ENCODE results near the gene MGMT.

MGMT gene

DNA sequence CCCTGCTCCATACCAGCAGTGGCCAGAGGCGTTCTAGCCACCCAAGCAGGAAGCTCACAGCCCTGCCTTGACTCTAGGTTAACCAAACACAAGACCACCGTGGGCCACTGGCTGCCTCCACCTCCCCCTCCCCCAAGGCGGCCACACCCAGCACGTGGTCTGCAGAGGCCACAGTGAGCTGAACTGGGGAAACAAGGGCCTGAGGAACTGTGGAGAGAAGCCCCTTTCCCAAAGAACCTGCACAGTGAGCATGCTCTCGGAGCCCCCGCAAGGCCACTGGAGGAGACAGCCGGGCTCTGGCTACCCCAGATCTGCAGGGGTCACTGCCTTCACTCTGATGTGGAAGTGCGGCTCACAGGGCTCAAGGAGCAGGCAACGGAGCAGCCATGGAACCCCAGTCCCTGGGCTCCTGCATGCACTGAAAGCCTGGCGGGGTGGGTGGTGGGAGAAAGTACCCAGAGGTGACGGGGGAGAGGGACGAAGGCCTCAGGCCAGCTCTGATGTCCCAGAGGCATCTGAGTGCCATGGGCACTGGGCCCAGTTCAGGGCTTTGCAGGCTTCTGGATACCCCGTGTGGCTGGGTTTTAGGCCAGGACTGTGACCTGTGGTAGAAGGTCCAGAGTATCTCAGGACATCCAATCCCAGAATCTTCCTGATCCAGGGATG, 307.8 kb downstream of the MGMT start:
- DNase-seq (ENCODE audit: low read depth): no peak

GRCh38 chr10:129775681-129776080, 308.6 kb downstream of the MGMT start:
- no peak for DNase-seq (ENCODE audit: low read depth)

DNA sequence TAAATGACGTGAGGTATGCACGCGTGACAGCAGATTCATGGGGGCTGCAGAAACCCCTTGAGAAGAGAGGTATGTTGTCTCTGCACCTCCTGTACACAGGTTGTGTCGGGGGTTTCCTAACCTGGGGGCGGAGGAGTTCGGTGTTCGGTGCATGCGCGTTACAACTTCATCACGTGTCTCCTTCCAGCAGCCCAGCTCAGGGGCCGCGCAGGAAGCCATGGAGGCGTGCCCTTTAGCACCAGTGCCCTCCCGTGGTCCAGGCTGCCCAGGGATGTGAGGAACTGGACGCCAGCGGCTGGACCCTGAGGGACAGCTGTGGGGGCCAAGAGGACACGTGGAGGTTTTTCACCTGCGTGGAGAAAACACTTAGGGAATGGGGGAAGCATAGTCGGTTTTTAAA, 310.6 kb downstream of the MGMT start:
- no peak for DNase-seq (ENCODE audit: low read depth)

DNA sequence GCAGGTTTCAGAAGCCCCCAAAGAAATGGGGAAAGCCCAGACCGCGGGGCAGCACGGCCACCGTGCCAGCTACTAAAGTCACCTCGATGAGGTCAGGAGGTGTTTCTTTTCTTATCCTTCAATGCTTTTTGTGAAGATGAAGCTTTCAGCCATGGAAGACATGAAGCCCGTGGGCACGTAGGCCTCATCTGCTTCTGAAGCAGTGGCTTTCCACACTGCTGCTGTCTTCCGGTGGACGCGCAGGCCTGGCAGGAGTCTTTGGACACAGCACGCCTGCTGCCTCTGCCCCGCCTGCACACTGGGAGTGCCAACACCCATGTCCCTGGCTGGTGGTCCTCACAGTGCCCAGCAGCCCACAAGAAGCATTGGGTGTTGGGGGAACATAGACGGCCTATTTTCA, 311.5 kb downstream of the MGMT start:
- no peak for DNase-seq (ENCODE audit: low read depth)

GRCh38 chr10:129779126-129780111, 312.4 kb downstream of the MGMT start:
- DNase-seq (ENCODE audit: low read depth): no peak

- no peak for DNase-seq (ENCODE audit: low read depth)
Measured at GRCh38 chr10:129780198-129780597, 313.2 kb downstream of the MGMT start.

GRCh38 chr10:129780901-129781795, 314.1 kb downstream of the MGMT start:
- no peak for DNase-seq (ENCODE audit: low read depth)

DNA sequence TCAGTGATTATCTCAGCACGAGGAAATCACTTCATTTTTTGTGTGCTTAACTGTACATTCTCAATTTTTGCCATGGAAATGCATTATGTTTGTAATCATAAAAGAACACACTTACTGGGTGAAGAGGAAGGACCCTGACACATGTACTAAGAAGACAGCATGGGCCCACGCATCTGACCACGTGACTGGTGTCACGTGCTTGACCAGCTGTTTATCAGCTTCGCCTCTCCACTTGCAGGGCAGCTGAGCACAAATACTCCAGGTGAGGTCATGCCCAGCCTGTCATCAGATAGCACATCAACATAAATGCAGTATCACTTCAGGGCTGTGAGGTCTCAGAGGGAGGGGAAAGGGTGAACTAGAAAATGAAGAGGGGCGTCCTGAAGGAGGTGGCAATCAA, 317.2 kb downstream of the MGMT start:
- DNase-seq (ENCODE audit: low read depth): no peak

- no peak for DNase-seq (ENCODE audit: low read depth)
Measured at GRCh38 chr10:129784891-129785290, 317.9 kb downstream of the MGMT start.

DNA sequence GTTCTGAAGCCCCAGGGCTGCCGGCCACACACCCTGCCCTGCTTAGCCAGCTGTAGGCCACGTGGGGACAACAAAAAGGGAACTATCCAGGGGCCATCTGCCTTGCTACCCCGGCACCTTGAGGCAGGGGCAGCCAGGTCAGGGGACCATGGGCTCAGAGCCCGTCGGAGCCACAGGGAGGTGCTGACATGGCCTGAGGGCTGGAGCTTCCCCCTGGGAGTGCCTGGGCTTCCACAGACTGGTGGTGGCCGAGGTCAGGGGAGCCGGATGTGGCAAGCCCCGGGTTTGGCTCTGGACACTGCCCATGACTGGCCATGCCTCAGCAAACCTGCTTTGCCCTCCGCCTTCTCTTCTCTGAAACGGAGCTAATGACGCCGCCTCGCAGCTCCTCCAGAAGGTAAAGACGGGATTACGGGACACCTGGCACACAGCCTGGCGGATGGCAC, 318.5 kb downstream of the MGMT start:
- DNase-seq (ENCODE audit: low read depth): no peak

DNA sequence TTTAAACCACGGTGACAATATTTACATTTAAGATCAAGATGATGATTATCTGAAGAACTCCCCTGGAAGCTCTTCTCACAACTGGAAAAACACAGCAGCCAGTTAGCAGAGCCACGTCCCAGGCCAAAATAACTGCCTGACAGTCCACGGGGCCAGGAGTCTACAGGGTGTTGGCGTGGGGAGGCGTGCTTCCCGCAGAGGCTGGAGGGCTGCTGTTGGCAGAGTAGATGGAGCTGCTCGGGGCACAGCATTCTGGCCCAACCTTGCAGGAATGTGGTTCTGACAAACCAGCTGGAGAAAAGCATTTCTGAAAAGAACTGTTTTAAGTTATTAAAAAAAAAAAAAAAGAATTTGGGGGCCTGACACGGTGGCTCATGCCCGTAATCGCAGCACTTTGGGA, 319.2 kb downstream of the MGMT start:
- no peak for DNase-seq (ENCODE audit: low read depth)

GRCh38 chr10:129787557-129787956, 320.5 kb downstream of the MGMT start:
- DNase-seq (ENCODE audit: low read depth): no peak

DNA sequence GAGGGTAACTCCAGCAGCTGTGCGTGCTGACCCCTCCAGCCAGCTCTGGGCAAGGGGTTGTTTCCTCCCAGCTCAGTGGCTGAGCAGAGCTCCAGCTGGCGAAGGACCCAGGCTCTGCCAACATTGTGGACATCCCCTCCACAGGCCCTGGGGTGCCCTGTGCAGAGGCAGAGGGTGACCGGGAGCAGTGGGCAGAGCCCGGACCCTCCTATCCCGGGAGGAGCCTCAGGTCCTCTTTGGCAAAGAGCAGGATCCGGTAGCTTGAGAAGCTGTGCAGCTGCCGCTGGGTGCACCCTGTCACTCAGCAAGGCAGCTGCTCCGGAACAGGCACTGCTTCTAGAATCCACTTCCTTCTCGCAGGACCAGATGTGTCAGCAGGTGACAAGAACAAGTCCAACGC, 321.2 kb downstream of the MGMT start:
- no peak for DNase-seq (ENCODE audit: low read depth)

GRCh38 chr10:129790715-129791446, 323.8 kb downstream of the MGMT start:
- no peak for DNase-seq (ENCODE audit: low read depth)

- DNase-seq (ENCODE audit: low read depth): no peak
Measured at GRCh38 chr10:129792141-129792540, 325.1 kb downstream of the MGMT start.

GRCh38 chr10:129792864-129793263, 325.8 kb downstream of the MGMT start:
- no peak for DNase-seq (ENCODE audit: low read depth)

GRCh38 chr10:129793479-129793878, 326.4 kb downstream of the MGMT start:
- no peak for DNase-seq (ENCODE audit: low read depth)

- DNase-seq (ENCODE audit: low read depth): no peak
Measured at GRCh38 chr10:129793996-129794395, 327.0 kb downstream of the MGMT start.

DNA sequence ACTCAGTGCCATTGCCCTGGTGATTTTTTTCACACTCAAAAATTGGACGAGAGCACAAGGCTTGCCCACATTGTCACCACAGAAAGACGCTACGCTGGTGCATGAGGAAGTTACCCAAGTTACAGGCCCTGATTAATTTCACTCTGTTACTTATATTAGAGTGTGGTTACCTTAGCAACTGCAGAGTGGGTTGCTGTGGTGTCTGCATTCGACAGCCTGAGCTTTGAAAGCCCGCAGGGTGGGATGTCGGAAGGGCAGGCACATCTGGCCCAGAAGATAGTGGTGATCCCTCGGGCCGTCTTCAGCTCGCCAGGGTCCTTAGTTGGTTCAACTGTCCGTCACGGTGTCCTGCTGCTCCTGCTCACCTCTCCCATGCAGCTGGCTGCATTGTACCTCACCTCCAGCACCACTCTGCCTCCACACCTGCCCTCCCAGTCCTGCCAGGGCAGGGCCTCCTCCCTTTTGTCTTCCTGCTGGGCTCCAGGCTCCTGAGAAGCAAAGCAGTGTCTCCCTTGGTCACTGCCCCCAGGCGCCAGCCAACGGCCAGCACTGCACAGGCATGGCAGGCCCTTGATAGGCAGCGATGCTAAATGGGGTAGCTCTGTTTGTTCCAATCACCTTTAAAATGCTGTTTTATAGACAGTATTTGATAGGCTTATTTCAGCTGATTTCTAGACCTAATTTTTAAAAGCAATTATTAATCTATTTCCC, 329.8 kb downstream of the MGMT start:
- DNase-seq (ENCODE audit: low read depth): no peak

DNA sequence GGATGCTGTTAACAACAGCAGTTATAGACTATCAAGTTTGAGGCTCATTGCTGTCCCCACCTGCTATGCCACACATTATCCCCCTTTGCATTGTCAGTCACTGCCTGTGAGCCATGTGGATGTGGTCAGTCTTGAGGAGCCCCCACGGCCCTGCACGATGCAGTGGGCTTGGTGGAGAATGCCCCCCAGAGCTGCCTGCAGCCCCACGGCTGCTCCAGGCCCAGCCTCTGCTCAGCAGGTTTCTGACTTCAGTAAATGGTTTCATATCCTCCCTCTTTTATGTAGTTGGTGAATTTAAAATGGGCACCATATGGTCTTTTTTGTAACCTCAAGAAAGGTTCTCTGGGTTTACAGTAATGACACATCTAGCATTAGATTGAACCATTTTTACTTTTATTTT, 332.9 kb downstream of the MGMT start:
- DNase-seq (ENCODE audit: low read depth): no peak

DNA sequence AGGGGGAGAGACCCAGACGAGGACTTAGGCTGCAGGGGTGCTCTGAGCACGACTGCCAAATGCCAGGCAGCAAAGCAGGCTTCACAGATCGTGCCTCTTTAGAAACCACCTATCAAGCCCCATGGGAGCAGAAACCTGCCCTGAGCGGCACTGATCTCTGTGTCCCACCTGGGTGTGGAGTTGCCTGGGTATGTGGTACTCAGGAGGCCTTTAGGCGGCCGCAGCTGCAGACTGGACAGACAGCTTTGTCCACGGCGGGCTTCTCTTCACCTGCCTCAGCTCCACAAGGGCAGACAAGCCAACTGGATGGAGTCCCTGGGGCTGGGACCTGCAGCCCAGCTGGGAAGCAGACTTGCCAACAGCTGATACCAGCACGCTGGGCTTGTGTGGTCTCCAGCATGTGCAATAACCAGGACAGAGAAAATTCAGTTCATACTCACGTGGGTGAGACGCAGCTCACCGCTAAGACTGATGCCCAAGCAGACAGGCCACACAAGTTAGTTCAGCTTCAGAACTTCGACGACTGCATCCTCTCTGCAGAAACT, 333.8 kb downstream of the MGMT start:
- DNase-seq (ENCODE audit: low read depth): no peak

Data from T-helper 22 cell (primary cell).